GM18861 (cell line): Measurements from ENCODE around the gene IQCK.
"Not testable (repeated sequence)": the region's sequence is repeated elsewhere in the genome, so short reads cannot be mapped to it uniquely, and the experiment has no call there.

Experiments
- ATAC-seq: cut with Tn5 transposase; IDR thresholded peaks from one replicate; pipeline ENCODE4 v1.9.1; 2021; ENCODE audit not compliant: unreplicated experiment

The IQCK gene

GRCh38 chr16:19785081-19785480, 67.0 kb downstream of the IQCK start:
- no peak for ATAC-seq

GRCh38 chr16:19785512-19786130, 67.5 kb downstream of the IQCK start:
- ATAC-seq = no peak

- ATAC-seq = not testable (repeated sequence)
These were observed 83.3 kb downstream of the IQCK start for GRCh38 chr16:19801369-19801768.

- not testable (repeated sequence) for ATAC-seq
These were observed 83.8 kb downstream of the IQCK start for GRCh38 chr16:19801824-19802223.

GRCh38 chr16:19802612-19803011, 84.5 kb downstream of the IQCK start:
- no peak for ATAC-seq

- ATAC-seq = no peak
These were observed 86.7 kb downstream of the IQCK start for GRCh38 chr16:19804538-19805323.

GRCh38 chr16:19805459-19806162, 87.5 kb downstream of the IQCK start:
- ATAC-seq = no peak

GRCh38 chr16:19808061-19808641, 90.1 kb downstream of the IQCK start:
- ATAC-seq = peak; percentile 92

GRCh38 chr16:19809121-19809635, 91.1 kb downstream of the IQCK start:
- no peak for ATAC-seq

GRCh38 chr16:19809693-19810092, 91.6 kb downstream of the IQCK start:
- no peak for ATAC-seq

- no peak for ATAC-seq
These were observed 93.0 kb downstream of the IQCK start for GRCh38 chr16:19810817-19811731.

- no peak for ATAC-seq
These were observed 94.9 kb downstream of the IQCK start for GRCh38 chr16:19812986-19813385.

GRCh38 chr16:19815418-19815817, 97.3 kb downstream of the IQCK start:
- ATAC-seq = no peak

- no peak for ATAC-seq
These were observed 99.1 kb downstream of the IQCK start for GRCh38 chr16:19817122-19817521.

- ATAC-seq = no peak
These were observed 99.8 kb downstream of the IQCK start for GRCh38 chr16:19817875-19818274.

GRCh38 chr16:19822533-19822932, 104.5 kb downstream of the IQCK start:
- no peak for ATAC-seq

GRCh38 chr16:19823322-19823721, 105.3 kb downstream of the IQCK start:
- no peak for ATAC-seq

GRCh38 chr16:19824216-19824615, 106.1 kb downstream of the IQCK start:
- ATAC-seq = no peak

GRCh38 chr16:19829844-19830692, 112.0 kb downstream of the IQCK start:
- ATAC-seq = no peak
